HepG2 (cell line): Measurements from ENCODE around the gene ACSL4. TPM values are rescaled to one million over a fixed set of nuclear protein-coding genes. Genes with fewer than 3 reads are reported as not detected.

Experiments used
- ATAC-seq: fragments of 200-7000 bp; cut with Tn5 transposase; 3 replicates; pipeline ENCODE4 v1.9.1; 2020; ENCODE audit warnings: mild to moderate bottlenecking, moderate library complexity
- BruUV-seq: library from RNA; stranded (reverse); fragments of 400-500 nt; replicated peaks from 2 replicates; lab custom pipeline; 2021; lab: Mats Ljungman, UMichigan
- CTCF ChIA-PET: fragments of 300-600 bp; formaldehyde crosslinking; extraction: SDS; loops from one replicate; lab custom pipeline; 2021; ENCODE audit warnings: low total read pairs, inconsistent platforms, low intra/inter-chr PET ratio; lab: Yijun Ruan, JAX
- POLR2A ChIA-PET: fragments of 350-600 bp; sonication (Branson Sonifier 250); formaldehyde crosslinking; loops from one replicate; lab custom pipeline; 2020; ENCODE audit warnings: antibody characterized with exemption, inconsistent platforms; lab: Yijun Ruan, JAX
- DNase-seq: peaks from one replicate; pipeline ENCODE4 v3.0.0-alpha.2; 2015; ENCODE audit warnings: low spot score
- FAIRE-seq: peaks from 3 replicates; lab custom pipeline; 2011; peaks lifted over from hg19 to GRCh38; lab: Jason Lieb, UNC
- H2AFZ ChIP-seq: one replicate; pipeline ENCODE4 v1.6.1; 2011; ENCODE audit warnings: low read length, inconsistent platforms
- H3K27ac ChIP-seq: fragments of 300-600 bp; 3 replicates; pipeline ENCODE4 v1.8.0; 2011; ENCODE audit warnings: mixed run types, mild to moderate bottlenecking, mixed read lengths, low read length, inconsistent platforms; ENCODE audit not compliant: insufficient read depth; ENCODE audit errors: extremely low read length
- H3K27me3 ChIP-seq, 2 experiments: fragments of 200-600 bp in 1 of 2; 2 replicates in 1 of 2; 3 replicates in 1 of 2; pipeline versions ENCODE4 v1.6.0 to v1.8.0; 2011; ENCODE audit warnings: low read length in 2 of 2, mild to moderate bottlenecking in 2 of 2, moderate library complexity in 2 of 2, inconsistent platforms in 1 of 2; ENCODE audit not compliant: insufficient read depth in 2 of 2, control insufficient read depth in 1 of 2
- H3K36me3 ChIP-seq, 2 experiments: fragments of 200-600 bp in 1 of 2; replicated peaks in 1 of 2; 2 replicates in 1 of 2; 3 replicates in 1 of 2; pipeline versions ENCODE4 v1.5.1 to v1.8.0; 2011; ENCODE audit warnings: low read length in 2 of 2, inconsistent platforms in 1 of 2; ENCODE audit not compliant: insufficient read depth in 2 of 2, control insufficient read depth in 1 of 2
- H3K4me1 ChIP-seq: 2 replicates; pipeline ENCODE4 v1.5.1; 2012; ENCODE audit warnings: low read length, inconsistent platforms; ENCODE audit not compliant: insufficient read depth
- H3K4me2 ChIP-seq: 2 replicates; pipeline ENCODE4 v1.6.0; 2011; ENCODE audit warnings: low read depth, low read length, inconsistent platforms
- H3K4me3 ChIP-seq, 3 experiments: fragments of 200-600 bp in 1 of 3; sonication (generic), shearing (Covaris generic) in 1 of 3; replicated peaks in 1 of 3; 2 replicates each; pipeline ENCODE4 v1.5.1; 2011 to 2016; ENCODE audit warnings: low read length in 3 of 3, inconsistent platforms in 2 of 3, low read depth in 2 of 3, mild to moderate bottlenecking in 2 of 3, control low read depth in 1 of 3, mixed read lengths in 1 of 3; ENCODE audit not compliant: insufficient read depth in 1 of 3
- H3K79me2 ChIP-seq: one replicate; pipeline ENCODE4 v1.6.1; 2011; ENCODE audit warnings: low read length, inconsistent platforms; ENCODE audit not compliant: insufficient read depth
- H3K9ac ChIP-seq: 2 replicates; pipeline ENCODE4 v1.6.0; 2011; ENCODE audit warnings: mild to moderate bottlenecking, low read depth, low read length, inconsistent platforms; ENCODE audit not compliant: insufficient read depth
- H3K9me3 ChIP-seq: 2 replicates; pipeline ENCODE4 v1.5.1; 2012; ENCODE audit warnings: mild to moderate bottlenecking, low read length
- H4K20me1 ChIP-seq: 2 replicates; pipeline ENCODE4 v1.6.0; 2011; ENCODE audit warnings: inconsistent platforms, mild to moderate bottlenecking, low read length, moderate library complexity; ENCODE audit not compliant: insufficient read depth
- ATRX ChIP-seq: sonication (generic); formaldehyde crosslinking; IDR thresholded peaks from 2 replicates; pipeline ENCODE4 v1.4.0; 2020; ENCODE audit warnings: missing genetic modification reagents, borderline replicate concordance
- ETS1 ChIP-seq: sonication (generic); formaldehyde crosslinking; IDR thresholded peaks from 2 replicates; pipeline ENCODE4 v1.4.0; 2020; ENCODE audit warnings: missing genetic modification reagents
- MBNL3 ChIP-seq: fragments of 250-450 bp; sonication (Bioruptor Pico); conservative IDR thresholded peaks from 2 replicates; pipeline ENCODE4 v1.8.0; 2022; ENCODE audit warnings: mild to moderate bottlenecking, inconsistent platforms
- NCOA2 ChIP-seq: sonication (generic); formaldehyde crosslinking; IDR thresholded peaks from 2 replicates; pipeline ENCODE4 v1.8.0; 2022; ENCODE audit warnings: inconsistent platforms
- NCOR1 ChIP-seq: fragments of 200-600 bp; sonication (generic); IDR thresholded peaks from 2 replicates; pipeline ENCODE4 v1.7.0; 2017; ENCODE audit warnings: antibody characterized with exemption, low read length, borderline replicate concordance
- PBX2 ChIP-seq: IDR thresholded peaks from 2 replicates; pipeline ENCODE4 v1.6.1; 2016; ENCODE audit warnings: control low read depth
- TFDP2 ChIP-seq: sonication (generic); formaldehyde crosslinking; IDR thresholded peaks from 2 replicates; pipeline ENCODE4 v1.4.0; 2020; ENCODE audit warnings: missing genetic modification reagents
- ZFP36 ChIP-seq: fragments of 150-350 bp; IDR thresholded peaks from 2 replicates; pipeline ENCODE4 v1.6.1; 2018; ENCODE audit warnings: borderline replicate concordance, low read length, low read depth; ENCODE audit not compliant: partially characterized antibody
- ZNF550 ChIP-seq: sonication (generic); formaldehyde crosslinking; IDR thresholded peaks from 2 replicates; pipeline ENCODE4 v1.4.0; 2020; ENCODE audit warnings: mild to moderate bottlenecking, missing genetic modification reagents, borderline replicate concordance
- WGBS: methylation state at CpG from one replicate; pipeline ENCODE4 v1.1.6; 2017; ENCODE audit warnings: low lambda C conversion rate; 5-methylcytosine and 5-hydroxymethylcytosine counted together
- in situ Hi-C: cut with HindIII; loops from 2 replicates; pipeline ENCODE4 v1.10.0; 2017; ENCODE audit warnings: low pct_unique_long_range_greater_than_20kb; ENCODE audit not compliant: extremely low pct_ligation_motif_present
- intact Hi-C: fragments of 100-400 bp; cut with micrococcal nuclease; formaldehyde crosslinking; loops from one replicate; pipeline ENCODE4 v1.10.0; 2022; ENCODE audit not compliant: unreplicated experiment
- polyA plus RNA-seq, 8 experiments: library from polyadenylated mRNA; depleted of rRNA in 3 of 8; stranded (reverse) in 7 of 8; unstranded in 1 of 8; fragments of >200 nt; fragmentation: Illumina TruSeq in 4 of 8; extraction: Trizol in 4 of 8; gene quantifications; 2 replicates each; pipeline versions ENCODE4 v1.2.1 to v1.2.3, GENCODE V29; 2011 to 2016; ENCODE audit warnings: low read depth in 4 of 8, missing spikeins in 1 of 8, mixed read lengths in 1 of 8; ENCODE audit not compliant: insufficient read depth in 1 of 8
- total RNA-seq, 5 experiments: library from RNA; depleted of rRNA; stranded (reverse); fragments of >200 nt; fragmentation: Illumina TruSeq; extraction: Trizol; gene quantifications; 2 replicates each; pipeline ENCODE4 v1.2.3, GENCODE V29; 2016; ENCODE audit warnings: low read depth in 1 of 5
- TF ChIP-seq, protein P1 (sequence below): sonication (generic); formaldehyde crosslinking; IDR thresholded peaks from 2 replicates; pipeline ENCODE4 v1.4.0; 2020; ENCODE audit warnings: missing genetic modification reagents
- TF ChIP-seq, protein P2 (sequence below): sonication (generic); formaldehyde crosslinking; IDR thresholded peaks from 2 replicates; pipeline ENCODE4 v1.5.1; 2020; ENCODE audit warnings: mild to moderate bottlenecking, missing genetic modification reagents, moderate library complexity

Gene ACSL4
- total and polyA plus RNA-seq, 2 of the 13 experiments (the other 11 are each of a cell fraction or from before 2014, with no cell fraction given), result 207 to 316 TPM

DNA sequence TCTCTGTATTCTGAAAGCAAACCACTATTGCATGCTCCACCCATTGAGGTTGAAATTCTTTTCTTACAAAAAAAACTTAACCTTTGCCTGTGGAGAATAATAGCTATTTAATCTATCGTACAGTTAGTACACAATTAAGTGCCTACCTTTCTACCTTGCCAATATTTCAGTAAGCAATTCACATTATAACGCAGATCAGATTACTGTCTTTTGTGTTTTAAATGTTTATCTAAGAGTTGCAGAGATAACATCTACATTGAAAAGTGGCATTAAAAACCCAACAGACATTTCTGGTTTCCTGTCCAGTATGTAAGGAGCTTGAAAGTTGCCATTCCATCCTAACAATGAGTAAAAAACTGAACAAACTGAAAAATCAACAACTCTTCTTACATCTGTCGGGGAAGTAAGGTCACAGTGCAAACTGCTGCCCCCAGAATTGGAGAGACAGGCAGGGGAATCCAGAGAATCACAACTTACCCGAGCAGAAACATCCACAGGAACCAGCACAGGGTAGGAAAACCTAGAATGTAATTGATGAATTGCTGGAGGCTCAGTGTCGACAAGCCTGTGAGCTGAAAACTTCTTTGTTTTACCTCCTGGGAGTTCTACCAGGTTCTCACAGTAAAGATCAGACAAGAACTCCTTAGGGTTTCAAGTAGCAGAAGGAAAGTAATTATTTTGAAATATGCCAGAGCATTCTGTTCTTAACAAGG, 27.3 kb upstream of the ACSL4 start (continued):
- TF ChIP-seq, protein P1, sequence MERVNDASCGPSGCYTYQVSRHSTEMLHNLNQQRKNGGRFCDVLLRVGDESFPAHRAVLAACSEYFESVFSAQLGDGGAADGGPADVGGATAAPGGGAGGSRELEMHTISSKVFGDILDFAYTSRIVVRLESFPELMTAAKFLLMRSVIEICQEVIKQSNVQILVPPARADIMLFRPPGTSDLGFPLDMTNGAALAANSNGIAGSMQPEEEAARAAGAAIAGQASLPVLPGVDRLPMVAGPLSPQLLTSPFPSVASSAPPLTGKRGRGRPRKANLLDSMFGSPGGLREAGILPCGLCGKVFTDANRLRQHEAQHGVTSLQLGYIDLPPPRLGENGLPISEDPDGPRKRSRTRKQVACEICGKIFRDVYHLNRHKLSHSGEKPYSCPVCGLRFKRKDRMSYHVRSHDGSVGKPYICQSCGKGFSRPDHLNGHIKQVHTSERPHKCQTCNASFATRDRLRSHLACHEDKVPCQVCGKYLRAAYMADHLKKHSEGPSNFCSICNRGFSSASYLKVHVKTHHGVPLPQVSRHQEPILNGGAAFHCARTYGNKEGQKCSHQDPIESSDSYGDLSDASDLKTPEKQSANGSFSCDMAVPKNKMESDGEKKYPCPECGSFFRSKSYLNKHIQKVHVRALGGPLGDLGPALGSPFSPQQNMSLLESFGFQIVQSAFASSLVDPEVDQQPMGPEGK (CRISPR knock-in tag), result no peak
- TF ChIP-seq, protein P2, sequence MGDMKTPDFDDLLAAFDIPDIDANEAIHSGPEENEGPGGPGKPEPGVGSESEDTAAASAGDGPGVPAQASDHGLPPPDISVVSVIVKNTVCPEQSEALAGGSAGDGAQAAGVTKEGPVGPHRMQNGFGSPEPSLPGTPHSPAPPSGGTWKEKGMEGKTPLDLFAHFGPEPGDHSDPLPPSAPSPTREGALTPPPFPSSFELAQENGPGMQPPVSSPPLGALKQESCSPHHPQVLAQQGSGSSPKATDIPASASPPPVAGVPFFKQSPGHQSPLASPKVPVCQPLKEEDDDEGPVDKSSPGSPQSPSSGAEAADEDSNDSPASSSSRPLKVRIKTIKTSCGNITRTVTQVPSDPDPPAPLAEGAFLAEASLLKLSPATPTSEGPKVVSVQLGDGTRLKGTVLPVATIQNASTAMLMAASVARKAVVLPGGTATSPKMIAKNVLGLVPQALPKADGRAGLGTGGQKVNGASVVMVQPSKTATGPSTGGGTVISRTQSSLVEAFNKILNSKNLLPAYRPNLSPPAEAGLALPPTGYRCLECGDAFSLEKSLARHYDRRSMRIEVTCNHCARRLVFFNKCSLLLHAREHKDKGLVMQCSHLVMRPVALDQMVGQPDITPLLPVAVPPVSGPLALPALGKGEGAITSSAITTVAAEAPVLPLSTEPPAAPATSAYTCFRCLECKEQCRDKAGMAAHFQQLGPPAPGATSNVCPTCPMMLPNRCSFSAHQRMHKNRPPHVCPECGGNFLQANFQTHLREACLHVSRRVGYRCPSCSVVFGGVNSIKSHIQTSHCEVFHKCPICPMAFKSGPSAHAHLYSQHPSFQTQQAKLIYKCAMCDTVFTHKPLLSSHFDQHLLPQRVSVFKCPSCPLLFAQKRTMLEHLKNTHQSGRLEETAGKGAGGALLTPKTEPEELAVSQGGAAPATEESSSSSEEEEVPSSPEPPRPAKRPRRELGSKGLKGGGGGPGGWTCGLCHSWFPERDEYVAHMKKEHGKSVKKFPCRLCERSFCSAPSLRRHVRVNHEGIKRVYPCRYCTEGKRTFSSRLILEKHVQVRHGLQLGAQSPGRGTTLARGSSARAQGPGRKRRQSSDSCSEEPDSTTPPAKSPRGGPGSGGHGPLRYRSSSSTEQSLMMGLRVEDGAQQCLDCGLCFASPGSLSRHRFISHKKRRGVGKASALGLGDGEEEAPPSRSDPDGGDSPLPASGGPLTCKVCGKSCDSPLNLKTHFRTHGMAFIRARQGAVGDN (CRISPR knock-in tag), result no peak
- TF ChIP-seq, all 625 proteins: peak for 0

DNA sequence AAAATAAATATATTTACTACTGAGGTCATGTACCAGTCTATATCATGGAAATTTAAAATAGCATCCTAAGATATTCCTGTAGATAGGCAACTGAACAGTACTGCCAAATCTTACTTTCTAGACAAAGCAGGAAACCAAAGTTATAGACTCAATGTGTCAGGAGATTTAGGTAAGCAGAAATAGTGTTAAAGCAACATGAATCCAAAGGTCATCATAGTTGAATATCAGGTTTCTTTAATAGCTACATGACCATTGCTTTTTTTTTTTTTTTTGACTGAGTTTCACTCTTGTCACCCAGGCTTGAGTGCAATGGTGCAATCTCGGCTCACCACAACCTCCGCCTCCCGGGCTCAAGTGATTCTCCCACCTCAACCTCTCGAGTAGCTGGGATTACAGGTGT, 20.2 kb upstream of the ACSL4 start:
- Histone ChIP-seq H3K4me3 (no peak overlapping the region), H3K27ac (no peak overlapping the region), H3K9ac (no peak overlapping the region), H2AFZ (no peak overlapping the region), H3K36me3 (no peaks in the 10 kb centered on the region), H3K4me2 (no peak overlapping the region), H3K27me3 (no peaks in the 10 kb centered on the region), H3K9me3 (no peaks in the 10 kb centered on the region), H3K79me2 (no peaks in the 10 kb centered on the region), H3K4me1 (peaks cover 17% of the 10 kb centered on the region; the same call in 1 of the 2 replicates), H4K20me1 (no peaks in the 10 kb centered on the region)
- intact Hi-C loops (no loop called here), in situ Hi-C loops (no loop called here)
- DNase-seq (no peak), ATAC-seq (no peak), FAIRE-seq (no peak)
- ChIA-PET CTCF (no interaction called here), POLR2A (interaction anchor here (1.1 kb wide), 1 partner anchor 77 kb away, joined by 3 read pairs; no protein-coding TSS in a partner anchor)
- WGBS, result 97% methylated on average over 4 of the region's 4 CpGs
- BruUV-seq, result no TSS peak
- no peak for TF ChIP-seq ZNF550
- no peak for TF ChIP-seq MBNL3 (CRISPR knock-in tag)
- no peak for TF ChIP-seq NCOR1
- no peak for TF ChIP-seq ETS1 (CRISPR knock-in tag)
- TF ChIP-seq NCOA2 (CRISPR knock-in tag), result no peak
- TF ChIP-seq ATRX (CRISPR knock-in tag), result no peak
- TF ChIP-seq ZFP36, result no peak
- TF ChIP-seq TFDP2, result no peak
- no peak for TF ChIP-seq PBX2
